Spleen (tissue), 7 donors: Measurements from ENCODE around the gene CSNK1D.

Source experiments
- CTCF ChIP-seq, 11 experiments: fragments of 200-600 bp in 7 of 11; fragments of 450-650 bp in 4 of 11; sonication (generic) in 4 of 11; IDR thresholded peaks in 8 of 11; conservative IDR thresholded peaks in 3 of 11; 1 replicate in 7 of 11; 2 replicates in 4 of 11; pipeline versions ENCODE4 v1.4.0 to v1.8.0; 2016 to 2021; ENCODE audit warnings: antibody characterized with exemption in 11 of 11, inconsistent platforms in 4 of 11, mild to moderate bottlenecking in 1 of 11
- POLR2A ChIP-seq, 3 donors: fragments of 450-650 bp; IDR thresholded peaks; one replicate each; pipeline ENCODE4 v1.5.1; 2017; ENCODE audit warnings: antibody characterized with exemption in 3 of 3, mild to moderate bottlenecking in 1 of 3
- POLR2AphosphoS5 ChIP-seq, 3 donors: sonication (generic); formaldehyde crosslinking; IDR thresholded peaks; one replicate each; pipeline ENCODE4 v1.5.1; 2017; ENCODE audit warnings: antibody characterized with exemption in 3 of 3
- donor health status: DM: no; HTN: no; CAD: no; lungs with moderate emphysema.
- donor health status: DM: no; HTN: no; CAD: no.
- donor health status: DM: no; HTN: no; CAD: no.

GRCh38 chr17:82242698-82242976 lies 30.9 kb downstream of the CSNK1D start:
- peak in 2 of 3 donors; percentile 23 to 66 for TF ChIP-seq POLR2AphosphoS5 (IDR thresholded peaks at IDR 0.05)
- TF ChIP-seq CTCF (IDR thresholded peaks at IDR 0.05 in 8 of 11, conservative IDR thresholded peaks at IDR 0.05 in 3 of 11): no peak
- no peak for TF ChIP-seq POLR2A (IDR thresholded peaks at IDR 0.05)
